ENCODE results near the gene ARSI.

Gene ARSI

GRCh38 chr5:150293091-150293941, 9.4 kb downstream of the ARSI start:
- no peak for DNase-seq (ENCODE audit: low read depth in 3 of 3)

DNA sequence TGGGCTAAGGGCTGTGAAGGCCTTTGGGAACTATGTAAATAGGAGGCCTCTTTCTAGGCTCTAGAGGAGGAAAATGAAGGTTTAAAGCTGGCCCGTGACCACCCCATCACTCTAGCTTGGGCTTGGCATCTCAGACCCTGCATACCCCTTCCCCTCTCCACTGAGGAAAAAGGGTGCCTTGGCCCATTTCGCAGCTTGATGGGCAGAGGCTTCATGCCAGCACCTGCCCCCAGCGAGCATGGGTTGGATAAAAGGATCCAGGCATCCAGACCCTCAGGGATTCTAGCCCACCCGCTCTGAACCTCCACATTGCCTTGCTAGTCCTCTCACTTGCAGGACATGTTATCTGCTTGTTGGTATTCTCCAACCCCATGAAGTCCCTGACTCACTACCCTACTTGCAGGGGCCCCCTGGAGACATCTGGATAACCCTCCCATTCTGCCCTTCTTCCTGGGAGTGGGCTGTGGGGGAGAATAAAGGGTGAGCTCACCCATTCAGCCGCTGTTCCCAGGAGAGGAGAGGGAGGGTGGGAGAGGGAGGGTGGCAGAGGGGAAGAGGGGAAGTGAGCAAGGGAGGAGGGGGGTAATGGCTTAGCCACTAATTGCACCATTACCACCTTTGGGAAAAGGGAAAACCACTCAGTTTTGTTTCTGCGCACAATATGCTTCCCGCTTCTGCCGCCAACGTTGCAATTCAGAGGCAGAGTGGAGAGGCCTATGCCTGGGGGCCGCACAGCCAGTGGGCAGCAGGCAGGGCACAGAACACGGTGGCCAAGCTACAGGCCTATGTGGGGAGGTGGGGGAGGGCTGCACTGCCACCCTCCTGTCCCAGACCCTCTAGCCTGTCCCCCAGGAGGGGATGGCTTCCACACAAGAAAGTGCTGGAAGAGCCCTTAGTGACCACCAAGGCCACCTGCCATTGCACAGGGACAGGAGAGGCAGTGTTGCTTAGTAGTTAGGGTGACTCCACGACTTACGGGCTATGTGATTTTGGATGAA, 11.0 kb downstream of the ARSI start:
- DNase-seq (ENCODE audit: low read depth in 3 of 3): no peak

- no peak for DNase-seq (ENCODE audit: low read depth in 3 of 3)
Measured at GRCh38 chr5:150289551-150290390, 12.9 kb downstream of the ARSI start, which contains the start of gene CAMK2A. TSS of gene CAMK2A (minus strand) at chr5:150289773. CDS start at chr5:150289625, 148 bp downstream.

- no peak for DNase-seq (ENCODE audit: low read depth in 3 of 3)
Measured at GRCh38 chr5:150288791-150289190, 13.9 kb downstream of the ARSI start.

DNA sequence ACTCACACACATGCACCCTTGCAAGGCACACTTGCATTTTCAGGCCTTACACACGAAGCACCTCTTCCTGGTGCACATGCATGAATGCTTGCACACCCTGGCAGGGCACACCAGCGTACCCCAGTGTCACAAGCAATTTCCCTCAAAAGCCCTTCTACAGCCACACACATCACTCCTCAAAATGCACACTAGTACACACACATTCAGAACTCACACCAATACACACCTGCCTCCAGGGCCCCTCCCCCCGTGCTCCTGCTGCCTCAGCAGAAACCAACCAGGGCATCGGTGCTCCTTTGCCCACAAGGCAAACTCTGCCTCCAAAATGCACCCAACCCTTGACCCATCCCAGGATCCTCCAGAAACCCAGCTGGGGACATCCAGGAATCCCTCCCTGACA, 14.3 kb downstream of the ARSI start:
- DNase-seq (ENCODE audit: low read depth in 3 of 3): no peak

DNA sequence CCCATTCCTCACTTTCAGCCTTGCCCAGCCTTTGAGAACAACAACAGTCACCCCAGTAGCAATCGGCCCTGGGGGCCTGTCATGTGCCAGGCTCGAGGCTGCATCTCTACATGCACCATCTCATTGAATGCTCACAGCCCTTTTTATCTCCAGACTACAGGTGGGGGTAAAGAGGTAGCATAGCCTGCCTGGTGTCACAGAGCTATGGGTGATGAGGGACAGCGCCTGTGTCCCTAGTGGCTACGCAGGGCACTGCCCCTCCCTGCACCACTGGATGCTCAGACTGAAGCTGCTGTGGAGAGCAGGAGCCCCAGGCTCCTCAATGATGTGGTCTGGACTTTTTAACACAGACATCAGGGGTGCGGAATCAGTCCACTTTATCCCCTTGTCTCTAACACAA, 15.9 kb downstream of the ARSI start:
- DNase-seq (ENCODE audit: low read depth in 3 of 3): no peak

DNA sequence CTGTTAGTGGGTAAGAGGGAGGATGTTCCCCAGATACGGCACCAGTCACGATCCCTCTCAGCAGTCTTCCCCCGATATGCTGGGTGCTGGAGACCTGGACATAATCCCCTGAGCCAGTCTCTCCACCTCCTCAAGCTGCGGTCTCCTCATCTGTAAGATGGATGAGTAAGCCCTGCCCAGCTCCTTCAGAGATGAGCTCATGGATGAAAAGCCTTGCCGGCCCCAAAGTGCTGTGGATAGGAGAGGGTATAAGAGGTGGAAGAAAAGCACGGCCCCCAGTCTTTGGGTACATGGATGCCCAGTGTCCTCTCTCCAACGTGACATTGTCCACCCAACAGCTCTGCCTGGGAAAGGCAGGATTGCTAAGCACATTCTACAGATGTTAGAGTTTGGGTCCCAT, 17.6 kb downstream of the ARSI start:
- DNase-seq (ENCODE audit: low read depth in 3 of 3): no peak

DNA sequence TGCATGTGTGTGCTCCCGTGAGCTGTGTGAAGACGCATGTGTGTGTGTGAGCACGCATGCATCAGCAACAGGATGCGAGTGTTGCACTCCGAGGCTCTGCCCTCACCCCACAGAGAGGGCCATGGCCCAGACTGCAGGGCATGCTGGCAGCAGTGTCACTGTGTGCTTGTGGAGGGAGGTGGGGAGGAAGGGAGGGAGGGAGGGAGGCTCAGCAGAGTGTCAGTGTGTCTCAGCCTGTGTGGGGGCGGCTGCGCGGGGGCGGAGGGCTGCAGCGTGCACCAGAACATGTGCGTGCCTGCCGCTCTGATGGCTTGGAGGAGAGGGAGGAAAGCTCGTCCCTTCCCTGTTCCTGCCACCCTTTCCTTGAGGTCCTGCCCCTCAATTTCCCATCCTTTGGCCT, 18.4 kb downstream of the ARSI start:
- no peak for DNase-seq (ENCODE audit: low read depth in 3 of 3)

DNA sequence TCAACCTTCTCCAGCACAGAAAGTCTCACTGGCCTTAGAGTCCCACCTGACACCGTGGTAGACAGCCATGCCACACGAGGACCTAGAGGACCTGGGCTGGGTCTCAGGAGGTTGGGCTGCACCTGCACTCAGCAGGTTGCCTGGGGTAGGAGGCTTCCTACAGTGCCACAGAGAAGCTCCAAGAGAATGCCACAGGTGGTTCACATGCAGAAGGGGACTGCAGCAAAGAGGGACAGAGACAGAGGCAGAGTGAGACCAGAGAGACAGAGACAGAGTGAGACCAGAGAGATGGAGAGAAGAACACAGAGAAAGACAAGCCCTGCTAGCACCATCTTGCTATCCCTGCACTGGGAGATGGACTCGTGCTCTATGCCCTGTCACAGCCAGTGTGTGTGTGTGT, 18.8 kb downstream of the ARSI start:
- DNase-seq (ENCODE audit: low read depth in 3 of 3): no peak

GRCh38 chr5:150281987-150282386, 20.7 kb downstream of the ARSI start:
- DNase-seq (ENCODE audit: low read depth in 3 of 3): no peak

DNA sequence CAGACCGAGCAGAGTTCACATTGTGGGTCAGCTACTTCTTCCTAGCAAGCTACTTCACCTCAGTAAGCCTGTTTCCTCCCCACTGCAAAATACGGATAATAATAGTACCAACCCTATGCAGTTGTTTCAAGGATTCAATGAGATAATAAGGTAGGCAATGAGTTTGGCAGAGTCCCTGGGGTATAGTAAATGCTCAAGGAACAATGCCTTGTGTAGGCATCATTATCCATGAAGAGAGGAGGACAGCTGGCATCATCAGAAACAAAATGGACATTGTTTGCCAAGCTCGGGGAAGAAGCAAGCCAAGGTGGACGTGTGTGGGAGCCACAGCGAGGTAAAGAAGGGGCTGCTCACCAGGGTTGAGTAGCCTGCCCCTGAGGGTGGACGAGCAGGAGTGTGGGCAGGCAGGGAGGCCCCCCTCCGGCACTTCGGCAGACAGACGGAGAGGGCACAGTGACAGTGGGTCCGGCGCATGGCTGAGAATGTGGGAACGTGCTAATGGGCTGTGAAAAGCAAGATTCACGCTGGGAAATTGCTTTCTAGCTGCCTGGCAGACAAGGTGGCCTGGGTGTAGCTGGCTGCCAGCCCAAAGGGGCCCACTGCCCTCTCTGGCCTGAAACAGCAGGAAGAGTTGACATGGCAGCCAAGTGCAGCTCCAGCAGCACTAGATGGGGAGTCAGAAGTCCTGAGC, 23.2 kb downstream of the ARSI start:
- DNase-seq (ENCODE audit: low read depth in 3 of 3): no peak

GRCh38 chr5:150278916-150279315, 23.8 kb downstream of the ARSI start:
- DNase-seq (ENCODE audit: low read depth in 3 of 3): no peak

DNA sequence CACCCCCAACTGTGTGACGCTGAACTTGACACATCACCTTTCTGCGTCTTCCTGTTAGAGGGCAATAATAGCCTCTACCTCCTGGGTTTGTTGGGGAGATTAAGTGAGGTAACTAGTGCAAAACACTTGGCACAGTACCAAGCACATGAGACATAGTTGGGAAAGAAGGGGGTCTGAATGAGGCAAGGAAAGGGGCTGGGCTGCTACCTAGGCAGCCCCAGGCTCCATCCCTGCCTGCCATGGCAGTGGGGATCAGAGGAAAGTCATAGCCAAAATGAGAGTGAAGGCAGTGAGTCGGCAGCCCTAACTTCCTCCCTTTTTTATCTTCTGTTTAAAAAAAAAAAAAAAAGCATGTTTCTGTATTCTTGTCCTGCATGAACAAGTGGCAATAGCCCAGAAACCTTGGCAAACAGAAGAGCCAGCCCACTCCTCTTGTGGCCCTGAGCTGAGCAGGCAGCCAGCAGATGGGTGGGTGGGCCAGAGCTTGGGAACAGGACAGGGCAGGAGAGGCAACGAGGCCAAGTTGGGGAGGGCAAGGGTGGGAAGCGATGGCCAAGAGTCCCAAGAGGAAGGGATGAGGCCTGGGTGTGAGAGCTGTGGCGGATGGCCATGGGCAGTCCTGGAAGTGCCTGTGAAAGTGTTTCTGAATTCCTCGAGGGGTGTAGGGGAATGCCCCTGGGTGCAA, 24.5 kb downstream of the ARSI start:
- no peak for DNase-seq (ENCODE audit: low read depth in 3 of 3)

GRCh38 chr5:150277043-150277442, 25.7 kb downstream of the ARSI start:
- no peak for DNase-seq (ENCODE audit: low read depth in 3 of 3)

GRCh38 chr5:150274811-150275210, 27.9 kb downstream of the ARSI start:
- no peak for DNase-seq (ENCODE audit: low read depth in 3 of 3)

GRCh38 chr5:150272531-150272930, 30.2 kb downstream of the ARSI start:
- DNase-seq (ENCODE audit: low read depth in 3 of 3): no peak

GRCh38 chr5:150271923-150272322, 30.8 kb downstream of the ARSI start:
- no peak for DNase-seq (ENCODE audit: low read depth in 3 of 3)

GRCh38 chr5:150271296-150271692, 31.4 kb downstream of the ARSI start:
- DNase-seq (ENCODE audit: low read depth in 3 of 3): no peak

DNA sequence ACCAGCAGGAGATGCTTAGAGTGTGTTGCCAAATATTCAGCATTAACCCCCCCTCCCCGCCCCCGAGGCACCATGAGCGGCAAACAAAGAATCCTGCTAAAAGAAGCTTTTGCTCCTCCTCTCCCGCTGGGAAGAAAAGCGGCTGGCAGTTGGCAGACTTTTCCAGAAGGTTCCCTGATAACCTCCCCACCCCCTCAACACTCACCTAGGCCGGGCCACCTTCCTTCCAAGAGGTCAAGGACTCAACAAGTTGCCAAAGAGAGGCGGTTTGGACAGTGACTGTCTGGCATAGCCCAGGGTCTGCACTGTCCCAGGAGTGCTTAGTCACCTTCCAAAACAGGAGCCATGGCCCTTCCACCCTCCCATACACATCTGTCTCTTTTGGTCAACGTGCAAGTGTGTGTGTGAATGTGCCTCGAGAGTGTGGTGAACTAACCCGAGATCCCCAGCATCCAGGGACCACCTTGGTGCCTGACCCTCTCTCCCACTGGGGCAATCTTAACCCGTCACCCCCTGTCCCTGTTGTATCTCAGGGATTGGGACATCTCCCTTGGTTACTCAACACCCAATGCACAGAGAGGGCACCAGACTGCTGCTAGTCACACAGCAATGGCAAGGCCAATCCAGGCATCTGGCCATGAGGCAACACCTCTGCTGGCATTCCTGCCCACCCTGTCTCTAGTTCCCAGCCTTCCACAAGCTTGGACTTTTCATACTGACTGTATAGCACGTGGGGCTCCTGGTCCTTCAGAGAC, 32.0 kb downstream of the ARSI start:
- DNase-seq (ENCODE audit: low read depth in 3 of 3): no peak

DNA sequence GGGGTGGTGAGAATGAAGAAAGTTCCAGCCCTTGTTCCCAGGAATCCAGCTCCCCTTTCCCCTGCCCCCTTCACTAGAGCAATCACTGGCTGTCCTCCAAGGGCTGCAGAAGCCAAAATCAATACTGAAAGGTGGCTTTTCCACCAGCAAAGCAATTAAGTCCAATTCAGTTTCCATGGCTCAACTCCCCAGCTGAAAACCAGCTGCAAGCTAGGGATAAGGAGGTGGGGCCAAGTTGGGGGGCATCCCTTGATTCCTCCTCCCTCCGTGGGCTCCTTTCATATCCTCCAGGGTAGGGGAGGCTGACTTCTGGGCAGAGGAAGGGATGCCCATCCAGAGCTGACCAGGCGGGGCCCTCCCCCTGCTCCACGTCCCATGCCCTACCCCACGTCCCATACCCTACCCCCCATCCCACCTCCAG, 35.8 kb downstream of the ARSI start:
- DNase-seq (ENCODE audit: low read depth in 3 of 3): no peak

Data from stimulated activated CD4-positive, alpha-beta T cell treated with anti-CD3 and anti-CD28 coated beads, TNF-alpha, amount 100 ng/mL, for 24 hours (primary cell).